Liver (tissue), 9 donors: ENCODE results near the gene CELA2A. TPM values are rescaled to one million over a fixed set of nuclear protein-coding genes. Genes with fewer than 3 reads are reported as not detected.
"Not testable (repeated sequence)": the region's sequence is repeated elsewhere in the genome, so short reads cannot be mapped to it uniquely, and the experiment has no call there.

Source experiments
- DNase-seq: peaks from one replicate; pipeline ENCODE4 v3.0.0-alpha.2; 2017; ENCODE audit warnings: low spot score
- H3K27ac ChIP-seq, 2 donors: one replicate each; pipeline ENCODE4 v1.7.0; 2013; ENCODE audit warnings: inconsistent platforms in 2 of 2, low read length in 2 of 2, control low read depth in 1 of 2, low read depth in 1 of 2, mild to moderate bottlenecking in 1 of 2
- H3K27me3 ChIP-seq, 4 donors: one replicate each; pipeline versions ENCODE4 v1.6.1 to v1.7.0; 2013; ENCODE audit warnings: low read length in 3 of 4, inconsistent platforms in 1 of 4, mild to moderate bottlenecking in 1 of 4, moderate library complexity in 1 of 4; ENCODE audit not compliant: control insufficient read depth in 4 of 4, insufficient read depth in 4 of 4
- H3K36me3 ChIP-seq, 4 donors: one replicate each; pipeline versions ENCODE4 v1.6.1 to v1.7.0; 2013; ENCODE audit warnings: low read length in 3 of 4, mild to moderate bottlenecking in 3 of 4, low read depth in 1 of 4, moderate library complexity in 1 of 4; ENCODE audit not compliant: control insufficient read depth in 4 of 4, insufficient read depth in 3 of 4
- H3K4me1 ChIP-seq, 4 donors: one replicate each; pipeline versions ENCODE4 v1.6.1 to v1.7.0; 2013; ENCODE audit warnings: low read length in 3 of 4, mild to moderate bottlenecking in 3 of 4, moderate library complexity in 1 of 4; ENCODE audit not compliant: control insufficient read depth in 4 of 4, insufficient read depth in 4 of 4
- H3K4me3 ChIP-seq, 3 donors: one replicate each; pipeline versions ENCODE4 v1.6.1 to v1.7.0; 2013; ENCODE audit warnings: low read length in 3 of 3, control low read depth in 1 of 3, low read depth in 1 of 3, mild to moderate bottlenecking in 1 of 3
- H3K9ac ChIP-seq, 2 donors: one replicate each; pipeline ENCODE4 v1.7.0; 2013; ENCODE audit warnings: low read length in 2 of 2, mild to moderate bottlenecking in 2 of 2, moderate library complexity in 2 of 2, control low read depth in 1 of 2, low read depth in 1 of 2
- H3K9me3 ChIP-seq, 4 donors: one replicate each; pipeline versions ENCODE4 v1.6.1 to v1.7.0; 2013; ENCODE audit warnings: low read length in 3 of 4; ENCODE audit not compliant: control insufficient read depth in 4 of 4
- FOXA1 ChIP-seq: IDR thresholded peaks from 2 replicates; pipeline ENCODE4 v1.6.1; 2016; ENCODE audit warnings: antibody characterized with exemption
- HNF4G ChIP-seq: IDR thresholded peaks from 2 replicates; pipeline ENCODE4 v1.6.1; 2016; ENCODE audit warnings: antibody characterized with exemption
- NR2F2 ChIP-seq: IDR thresholded peaks from 2 replicates; pipeline ENCODE4 v1.6.1; 2016; ENCODE audit warnings: antibody characterized with exemption
- RAD21 ChIP-seq, 2 donors: IDR thresholded peaks; 2 replicates each; pipeline ENCODE4 v1.6.1; 2016; ENCODE audit warnings: antibody characterized with exemption in 2 of 2, mild to moderate bottlenecking in 2 of 2
- RXRA ChIP-seq, 2 donors: IDR thresholded peaks; 2 replicates each; pipeline ENCODE4 v1.6.1; 2017 to 2018; ENCODE audit warnings: antibody characterized with exemption in 2 of 2, mild to moderate bottlenecking in 1 of 2
- YY1 ChIP-seq: IDR thresholded peaks from 2 replicates; pipeline ENCODE4 v1.6.1; 2016; ENCODE audit warnings: antibody characterized with exemption, mild to moderate bottlenecking
- WGBS: extraction: QIAGEN DNeasy Blood & Tissue Kit; methylation state at CpG from one replicate; pipeline ENCODE4 v1.1.7; 2013; 5-methylcytosine and 5-hydroxymethylcytosine counted together
- polyA plus RNA-seq, 2 donors: library from polyadenylated mRNA; stranded (reverse) in 1 of 2; unstranded in 1 of 2; fragments of 200-250 nt in 1 of 2; fragments of >200 nt in 1 of 2; fragmentation: Nextera tagmentation in 1 of 2; extraction: Ambion mirVana in 1 of 2; gene quantifications; one replicate each; pipeline versions ENCODE4 v1.2.1 to v1.2.3, GENCODE V29; 2013 to 2015
- total RNA-seq, 2 donors: library from RNA; depleted of rRNA; stranded (reverse); fragments of >200 nt; gene quantifications; one replicate each; pipeline ENCODE4 v1.2.3, GENCODE V29; 2014
- TF ChIP-seq, protein P1 (sequence below): IDR thresholded peaks from 2 replicates; pipeline ENCODE4 v1.6.1; 2016; ENCODE audit warnings: antibody characterized with exemption
- TF ChIP-seq, protein P2 (sequence below): IDR thresholded peaks from 2 replicates; pipeline ENCODE4 v1.6.1; 2016; ENCODE audit warnings: antibody characterized with exemption, mild to moderate bottlenecking
- TF ChIP-seq, protein P3 (sequence below): IDR thresholded peaks from 2 replicates; pipeline ENCODE4 v1.6.1; 2016; ENCODE audit warnings: antibody characterized with exemption
- TF ChIP-seq, protein P4 (sequence below): IDR thresholded peaks from 2 replicates; pipeline ENCODE4 v1.6.1; 2016; ENCODE audit warnings: antibody characterized with exemption
- donor health status: healthy.
- donor health status: healthy.
- donor health status: healthy.
- donor health status: healthy.
- donor health status: healthy.

CELA2A gene
- total and polyA plus RNA-seq, 4 donors: not detected

DNA sequence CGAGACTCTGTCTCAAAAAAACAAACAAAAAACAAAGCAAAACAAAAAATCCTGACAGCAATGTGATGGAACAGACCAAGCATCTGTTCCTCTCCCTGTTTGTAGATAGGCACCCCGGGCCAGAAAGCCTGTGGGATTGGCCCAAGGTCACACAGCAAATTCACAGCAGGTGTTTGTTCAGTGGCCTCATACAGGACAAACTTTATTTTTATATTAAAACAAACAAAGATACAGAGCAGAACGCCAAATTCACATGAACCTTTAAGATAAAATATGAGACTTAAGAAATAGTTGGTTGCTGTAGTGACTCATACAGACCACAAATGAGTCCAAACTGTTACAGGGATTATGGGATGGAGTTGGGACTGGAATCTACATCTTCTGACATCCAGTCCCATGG lies 2.3 kb upstream of the CELA2A start:
- WGBS: 73% methylated on average over 3 of the region's 3 CpGs
- no peak for DNase-seq
- Histone ChIP-seq H3K9ac (no peak overlapping the region), H3K27me3 (no peaks in the 10 kb centered on the region), H3K4me1 (no peaks in the 10 kb centered on the region), H3K9me3 (no peaks in the 10 kb centered on the region), H3K36me3 (no peaks in the 10 kb centered on the region), H3K4me3 (no peak overlapping the region), H3K27ac (no peak overlapping the region)
- TF ChIP-seq RXRA (IDR thresholded peaks at IDR 0.05): no peak
- TF ChIP-seq, protein P1, sequence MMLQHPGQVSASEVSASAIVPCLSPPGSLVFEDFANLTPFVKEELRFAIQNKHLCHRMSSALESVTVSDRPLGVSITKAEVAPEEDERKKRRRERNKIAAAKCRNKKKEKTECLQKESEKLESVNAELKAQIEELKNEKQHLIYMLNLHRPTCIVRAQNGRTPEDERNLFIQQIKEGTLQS: no peak

DNA sequence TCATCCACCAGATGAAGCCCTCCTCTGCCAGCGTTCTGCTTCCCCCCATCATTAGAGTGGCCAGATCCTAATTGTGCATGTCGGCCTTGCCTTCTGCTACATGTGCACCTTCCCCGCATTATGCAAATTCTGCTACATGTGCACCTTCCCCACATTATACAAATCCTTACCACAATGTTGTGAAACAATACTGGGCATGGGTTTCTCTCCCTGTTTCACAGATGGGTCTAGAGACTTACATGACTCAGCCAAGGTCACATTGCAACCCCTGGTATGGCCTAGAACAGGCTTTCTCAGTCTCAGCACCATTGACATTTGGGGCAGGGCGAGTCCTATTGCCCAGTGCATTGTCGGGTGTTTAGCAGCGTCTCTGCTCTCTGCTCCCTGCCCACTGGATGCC lies 1.0 kb upstream of the CELA2A start:
- Histone ChIP-seq H3K9ac (no peak overlapping the region), H3K36me3 (no peaks in the 10 kb centered on the region), H3K4me1 (no peaks in the 10 kb centered on the region), H3K4me3 (no peak overlapping the region), H3K9me3 (no peaks in the 10 kb centered on the region), H3K27ac (no peak overlapping the region), H3K27me3 (no peaks in the 10 kb centered on the region)
- 88% methylated on average over 6 of the region's 6 CpGs for WGBS
- no peak for DNase-seq
- TF ChIP-seq YY1 (no peak), RXRA (IDR thresholded peaks at IDR 0.05) (no peak), NR2F2 (no peak), HNF4G (no peak)
- TF ChIP-seq, protein P2, sequence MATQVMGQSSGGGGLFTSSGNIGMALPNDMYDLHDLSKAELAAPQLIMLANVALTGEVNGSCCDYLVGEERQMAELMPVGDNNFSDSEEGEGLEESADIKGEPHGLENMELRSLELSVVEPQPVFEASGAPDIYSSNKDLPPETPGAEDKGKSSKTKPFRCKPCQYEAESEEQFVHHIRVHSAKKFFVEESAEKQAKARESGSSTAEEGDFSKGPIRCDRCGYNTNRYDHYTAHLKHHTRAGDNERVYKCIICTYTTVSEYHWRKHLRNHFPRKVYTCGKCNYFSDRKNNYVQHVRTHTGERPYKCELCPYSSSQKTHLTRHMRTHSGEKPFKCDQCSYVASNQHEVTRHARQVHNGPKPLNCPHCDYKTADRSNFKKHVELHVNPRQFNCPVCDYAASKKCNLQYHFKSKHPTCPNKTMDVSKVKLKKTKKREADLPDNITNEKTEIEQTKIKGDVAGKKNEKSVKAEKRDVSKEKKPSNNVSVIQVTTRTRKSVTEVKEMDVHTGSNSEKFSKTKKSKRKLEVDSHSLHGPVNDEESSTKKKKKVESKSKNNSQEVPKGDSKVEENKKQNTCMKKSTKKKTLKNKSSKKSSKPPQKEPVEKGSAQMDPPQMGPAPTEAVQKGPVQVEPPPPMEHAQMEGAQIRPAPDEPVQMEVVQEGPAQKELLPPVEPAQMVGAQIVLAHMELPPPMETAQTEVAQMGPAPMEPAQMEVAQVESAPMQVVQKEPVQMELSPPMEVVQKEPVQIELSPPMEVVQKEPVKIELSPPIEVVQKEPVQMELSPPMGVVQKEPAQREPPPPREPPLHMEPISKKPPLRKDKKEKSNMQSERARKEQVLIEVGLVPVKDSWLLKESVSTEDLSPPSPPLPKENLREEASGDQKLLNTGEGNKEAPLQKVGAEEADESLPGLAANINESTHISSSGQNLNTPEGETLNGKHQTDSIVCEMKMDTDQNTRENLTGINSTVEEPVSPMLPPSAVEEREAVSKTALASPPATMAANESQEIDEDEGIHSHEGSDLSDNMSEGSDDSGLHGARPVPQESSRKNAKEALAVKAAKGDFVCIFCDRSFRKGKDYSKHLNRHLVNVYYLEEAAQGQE: no peak
- TF ChIP-seq, protein P3, sequence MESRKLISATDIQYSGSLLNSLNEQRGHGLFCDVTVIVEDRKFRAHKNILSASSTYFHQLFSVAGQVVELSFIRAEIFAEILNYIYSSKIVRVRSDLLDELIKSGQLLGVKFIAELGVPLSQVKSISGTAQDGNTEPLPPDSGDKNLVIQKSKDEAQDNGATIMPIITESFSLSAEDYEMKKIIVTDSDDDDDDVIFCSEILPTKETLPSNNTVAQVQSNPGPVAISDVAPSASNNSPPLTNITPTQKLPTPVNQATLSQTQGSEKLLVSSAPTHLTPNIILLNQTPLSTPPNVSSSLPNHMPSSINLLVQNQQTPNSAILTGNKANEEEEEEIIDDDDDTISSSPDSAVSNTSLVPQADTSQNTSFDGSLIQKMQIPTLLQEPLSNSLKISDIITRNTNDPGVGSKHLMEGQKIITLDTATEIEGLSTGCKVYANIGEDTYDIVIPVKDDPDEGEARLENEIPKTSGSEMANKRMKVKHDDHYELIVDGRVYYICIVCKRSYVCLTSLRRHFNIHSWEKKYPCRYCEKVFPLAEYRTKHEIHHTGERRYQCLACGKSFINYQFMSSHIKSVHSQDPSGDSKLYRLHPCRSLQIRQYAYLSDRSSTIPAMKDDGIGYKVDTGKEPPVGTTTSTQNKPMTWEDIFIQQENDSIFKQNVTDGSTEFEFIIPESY: no peak
- TF ChIP-seq, protein P4, sequence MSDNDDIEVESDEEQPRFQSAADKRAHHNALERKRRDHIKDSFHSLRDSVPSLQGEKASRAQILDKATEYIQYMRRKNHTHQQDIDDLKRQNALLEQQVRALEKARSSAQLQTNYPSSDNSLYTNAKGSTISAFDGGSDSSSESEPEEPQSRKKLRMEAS: no peak

DNA sequence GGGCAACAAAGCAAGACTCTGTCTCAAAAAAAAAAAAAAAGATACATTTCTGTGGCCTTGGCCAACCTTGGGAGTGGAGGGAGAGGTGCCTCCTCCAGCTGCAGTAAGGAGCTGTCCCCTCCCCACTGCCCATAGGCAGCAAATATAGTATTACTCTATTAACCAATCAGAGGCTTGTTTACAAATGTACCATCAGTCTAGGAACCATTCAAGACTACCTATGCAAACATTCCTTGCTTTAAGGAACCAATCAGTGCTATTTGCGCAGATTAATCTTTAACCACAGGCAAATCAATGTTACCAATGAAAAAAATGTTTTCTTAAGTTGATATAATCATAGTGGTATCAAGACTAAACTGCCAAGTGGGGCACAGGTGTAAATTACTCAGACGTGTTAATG lies 1.1 kb downstream of the CELA2A start:
- no peaks in the 10 kb centered on the region for H3K27me3 ChIP-seq
- H3K9me3 ChIP-seq: no peaks in the 10 kb centered on the region
- H3K4me3 ChIP-seq: no peak overlapping the region
- no peaks in the 10 kb centered on the region for H3K36me3 ChIP-seq
- H3K27ac ChIP-seq: no peak overlapping the region
- TF ChIP-seq FOXA1 (no peak), RAD21 (IDR thresholded peaks at IDR 0.05) (no peak)
- H3K9ac ChIP-seq: no peak overlapping the region
- 87% methylated on average over 2 of the region's 2 CpGs for WGBS
- no peaks in the 10 kb centered on the region for H3K4me1 ChIP-seq
- DNase-seq: no peak

DNA sequence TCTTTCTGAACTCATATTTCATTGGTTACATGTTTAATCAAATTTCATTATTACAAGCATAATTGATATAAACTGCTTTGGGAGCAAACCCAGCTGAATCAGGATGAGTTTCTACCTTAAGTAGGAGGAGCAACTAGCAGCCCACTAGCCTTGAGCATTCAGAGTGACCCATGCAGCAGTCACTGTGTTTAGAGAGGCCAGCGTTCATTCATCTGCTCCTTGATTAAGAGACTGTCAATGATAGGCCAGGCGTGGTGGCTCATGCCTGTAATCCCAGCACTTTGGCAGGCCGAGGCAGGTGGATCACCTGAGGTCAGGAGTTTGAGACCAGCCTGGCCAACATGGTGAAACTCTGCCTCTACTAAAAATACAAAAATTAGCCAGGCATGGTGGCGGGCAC lies 1.9 kb downstream of the CELA2A start:
- not testable (repeated sequence) for H3K9ac ChIP-seq, H3K9me3 ChIP-seq, H3K27ac ChIP-seq, H3K27me3 ChIP-seq, DNase-seq, H3K36me3 ChIP-seq, H3K4me1 ChIP-seq, H3K4me3 ChIP-seq
- 88% methylated on average over 4 of the region's 4 CpGs for WGBS
